Osteocyte (in vitro differentiated cells): ENCODE measurements around the gene MARS1. TPM values are rescaled to one million over a fixed set of nuclear protein-coding genes. Genes with fewer than 3 reads are reported as not detected.
A peak's percentile ranks its signal among the peaks of the same experiment; 100 is the strongest.

Experiments
- DNase-seq: peaks from one replicate; pipeline ENCODE4 v3.0.0; 2021; ENCODE audit warnings: mixed read lengths; ENCODE audit not compliant: unreplicated experiment; ENCODE audit errors: extremely low spot score
- H3K27ac Mint-ChIP-seq: one replicate; pipeline ENCODE4 v1.8.0; 2021; ENCODE audit warnings: mild to moderate bottlenecking, mixed read lengths; ENCODE audit not compliant: unreplicated experiment
- H3K27me3 Mint-ChIP-seq: one replicate; pipeline ENCODE4 v1.8.0; 2021; ENCODE audit warnings: mixed read lengths; ENCODE audit not compliant: unreplicated experiment
- H3K36me3 Mint-ChIP-seq: one replicate; pipeline ENCODE4 v1.8.0; 2021; ENCODE audit warnings: mixed read lengths; ENCODE audit not compliant: unreplicated experiment
- H3K4me1 Mint-ChIP-seq: one replicate; pipeline ENCODE4 v1.8.0; 2021; ENCODE audit warnings: mixed read lengths; ENCODE audit not compliant: unreplicated experiment
- H3K4me3 Mint-ChIP-seq: one replicate; pipeline ENCODE4 v1.8.0; 2021; ENCODE audit warnings: mild to moderate bottlenecking, moderate library complexity, mixed read lengths; ENCODE audit not compliant: unreplicated experiment
- H3K9me3 Mint-ChIP-seq: one replicate; pipeline ENCODE4 v1.8.0; 2021; ENCODE audit warnings: mixed read lengths; ENCODE audit not compliant: unreplicated experiment
- CTCF ChIP-seq: fragments of 200-600 bp; sonication (generic); IDR thresholded peaks from 2 replicates; pipeline ENCODE4 v1.5.0; 2021; ENCODE audit warnings: antibody characterized with exemption, mild to moderate bottlenecking, moderate library complexity
- total RNA-seq: library from RNA; stranded (reverse); gene quantifications from 2 replicates; pipeline ENCODE4 v1.2.1, GENCODE V29; 2021

MARS1 gene
- total RNA-seq, 1 donor from 2014 or later, result 401 TPM

GRCh38 chr12:57479376-57480115, 8.3 kb upstream of the MARS1 start, which contains the start of gene ARHGAP9:
TSS of gene ARHGAP9 (minus strand) at chr12:57479866. CDS start at chr12:57479406, 460 bp downstream.
- no peak within 1 kb of the TSS for H3K4me3 Mint-ChIP-seq
- no peak for DNase-seq

GRCh38 chr12:57481671-57482070, 6.2 kb upstream of the MARS1 start:
- H3K27me3 Mint-ChIP-seq, result peaks cover 18% of the 10 kb centered on the region
- no peak overlapping the region for H3K4me3 Mint-ChIP-seq
- TF ChIP-seq CTCF, result no peak
- no peak overlapping the region for H3K27ac Mint-ChIP-seq
- no peaks in the 10 kb centered on the region for H3K36me3 Mint-ChIP-seq
- H3K9me3 Mint-ChIP-seq, result no peaks in the 10 kb centered on the region
- DNase-seq, result no peak
- peaks cover 12% of the 10 kb centered on the region for H3K4me1 Mint-ChIP-seq

More at GRCh38 chr12:57479376-57480115, 8.3 kb upstream of the MARS1 start, which contains the start of gene ARHGAP9:
- Mint-ChIP-seq H3K4me1 (peaks cover 20% of the 10 kb centered on the region), H3K27me3 (peaks cover 33% of the 10 kb centered on the region), H3K9me3 (no peaks in the 10 kb centered on the region), H3K36me3 (no peaks in the 10 kb centered on the region), H3K27ac (no peak within 1 kb of the TSS)
- no peak for TF ChIP-seq CTCF

- no peaks in the 10 kb centered on the region for H3K36me3 Mint-ChIP-seq
- TF ChIP-seq CTCF, result no peak
- H3K27me3 Mint-ChIP-seq, result peaks cover 18% of the 10 kb centered on the region
- H3K27ac Mint-ChIP-seq, result peak overlapping the region; percentile 31
- no peak for DNase-seq
- H3K9me3 Mint-ChIP-seq, result no peaks in the 10 kb centered on the region
- peaks cover 19% of the 10 kb centered on the region for H3K4me1 Mint-ChIP-seq
- H3K4me3 Mint-ChIP-seq, result no peak overlapping the region
Measured at GRCh38 chr12:57483466-57483865, 4.4 kb upstream of the MARS1 start.

GRCh38 chr12:57485695-57486094, 2.2 kb upstream of the MARS1 start:
- Mint-ChIP-seq H3K9me3 (no peaks in the 10 kb centered on the region), H3K4me3 (no peak overlapping the region), H3K4me1 (peaks cover 27% of the 10 kb centered on the region), H3K27ac (no peak overlapping the region), H3K36me3 (peaks cover 10% of the 10 kb centered on the region), H3K27me3 (peaks cover 8% of the 10 kb centered on the region)
- TF ChIP-seq CTCF, result no peak
- DNase-seq, result no peak

GRCh38 chr12:57487055-57487596, 742 bp upstream of the MARS1 start:
- Mint-ChIP-seq H3K9me3 (no peaks in the 10 kb centered on the region), H3K27me3 (no peaks in the 10 kb centered on the region), H3K27ac (peak overlapping the region; percentile 88), H3K4me1 (peaks cover 31% of the 10 kb centered on the region), H3K4me3 (peak overlapping the region; percentile 86), H3K36me3 (peaks cover 23% of the 10 kb centered on the region)
- DNase-seq, result no peak
- TF ChIP-seq CTCF, result no peak
